Astrocyte of the hippocampus (primary cell): ENCODE results near the gene CDC26.

Experiments
- DNase-seq: peaks from one replicate; pipeline ENCODE4 v3.0.0; 2011; ENCODE audit warnings: low read depth, low spot score

The CDC26 gene

GRCh38 chr9:113238859-113239232 is 36.5 kb downstream of the CDC26 start:
- no peak for DNase-seq

DNA sequence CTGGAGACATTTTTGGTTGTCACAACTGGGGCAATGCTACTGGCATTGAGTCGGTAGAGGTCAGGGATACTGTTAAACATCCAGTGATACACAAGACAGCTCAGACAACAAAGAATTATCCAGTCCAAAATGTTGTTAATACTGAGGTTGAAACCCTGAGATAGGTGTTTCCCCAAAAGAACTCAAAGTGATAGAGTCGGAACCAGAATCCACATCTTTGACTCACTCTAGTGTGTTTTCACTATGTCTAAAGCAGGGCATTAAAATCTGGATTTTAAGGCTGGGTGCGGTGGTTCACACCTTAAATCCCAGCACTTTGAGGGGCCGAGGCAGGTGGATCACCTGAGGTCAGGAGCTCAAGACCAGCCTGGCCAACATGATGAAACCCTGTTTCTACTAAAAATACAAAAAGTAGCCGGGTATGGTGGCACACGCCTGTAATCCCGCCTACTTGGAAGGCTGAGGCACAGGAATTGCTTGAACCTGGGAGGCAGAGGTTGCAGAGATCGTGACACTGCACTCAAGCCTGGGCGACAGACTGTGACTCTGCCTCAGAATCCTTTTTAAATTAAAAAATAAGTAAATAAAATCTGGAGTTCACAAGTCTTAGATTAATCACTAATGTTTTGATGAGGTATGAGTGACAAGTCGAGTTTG is 37.0 kb downstream of the CDC26 start:
- no peak for DNase-seq

DNA sequence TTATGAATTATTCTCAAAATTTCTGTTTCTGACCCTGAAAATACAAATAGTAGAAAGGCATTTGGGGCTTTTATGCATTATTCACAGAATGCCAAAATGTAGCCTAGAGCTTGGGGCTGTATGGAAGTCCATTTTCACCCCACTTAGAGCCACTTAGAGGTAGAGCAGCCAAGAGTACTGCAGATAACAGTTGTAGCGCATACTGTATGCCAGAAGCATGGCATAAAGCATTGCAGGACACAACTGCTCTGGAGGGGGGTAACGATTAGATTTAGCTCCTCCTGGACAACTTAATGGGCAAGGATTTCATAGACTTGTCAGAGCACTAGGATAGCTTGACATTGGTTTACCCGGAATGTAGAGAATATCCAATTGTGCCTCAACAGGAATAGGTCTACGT is 38.3 kb downstream of the CDC26 start:
- DNase-seq = no peak

GRCh38 chr9:113235701-113236255 is 39.6 kb downstream of the CDC26 start:
- DNase-seq = peak; percentile 6

DNA sequence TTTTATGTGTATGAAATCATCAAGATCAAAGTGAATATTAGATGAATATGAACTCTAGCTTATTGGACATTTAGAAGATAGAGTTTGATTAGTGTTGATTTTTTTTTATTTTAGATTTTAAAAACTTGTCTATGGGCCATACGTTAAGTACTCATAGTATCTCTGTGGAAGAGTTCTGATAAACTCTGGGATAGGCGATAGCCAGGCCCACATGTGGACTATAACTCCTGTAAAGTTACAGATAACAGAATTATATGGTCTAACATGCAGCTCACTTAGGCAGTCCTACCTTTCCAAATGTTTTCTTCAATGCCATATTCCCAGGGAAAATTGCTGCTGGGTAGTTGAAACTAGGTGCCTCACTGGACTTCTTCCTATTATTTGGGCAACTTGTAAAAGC is 43.7 kb downstream of the CDC26 start:
- DNase-seq = no peak

DNA sequence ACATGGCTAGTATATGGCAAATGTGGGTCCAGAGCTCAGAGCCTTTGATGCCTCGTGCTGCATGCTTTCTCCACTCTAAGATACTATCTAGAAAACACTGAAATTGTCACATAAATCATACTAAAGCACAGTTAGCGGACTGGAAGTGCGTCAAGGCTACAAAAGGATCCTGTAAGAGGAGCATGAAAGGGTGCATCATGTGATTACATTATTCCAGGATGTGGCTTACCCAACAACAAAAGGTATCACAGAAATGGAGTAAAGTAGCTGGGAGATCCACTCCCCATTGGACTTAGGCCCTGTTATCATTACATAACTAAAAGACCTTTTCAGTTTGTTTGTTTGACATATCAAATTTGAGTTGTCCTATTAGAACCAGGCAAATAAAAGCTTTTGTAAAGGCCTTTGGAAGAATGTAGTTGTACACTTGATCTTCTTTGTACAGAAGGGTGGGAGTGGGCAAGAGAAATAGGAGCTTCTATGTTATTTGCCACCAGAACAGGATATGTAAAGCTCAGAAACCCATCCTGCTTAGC is 47.2 kb downstream of the CDC26 start:
- no peak for DNase-seq

GRCh38 chr9:113227436-113227835 is 47.9 kb downstream of the CDC26 start:
- no peak for DNase-seq

DNA sequence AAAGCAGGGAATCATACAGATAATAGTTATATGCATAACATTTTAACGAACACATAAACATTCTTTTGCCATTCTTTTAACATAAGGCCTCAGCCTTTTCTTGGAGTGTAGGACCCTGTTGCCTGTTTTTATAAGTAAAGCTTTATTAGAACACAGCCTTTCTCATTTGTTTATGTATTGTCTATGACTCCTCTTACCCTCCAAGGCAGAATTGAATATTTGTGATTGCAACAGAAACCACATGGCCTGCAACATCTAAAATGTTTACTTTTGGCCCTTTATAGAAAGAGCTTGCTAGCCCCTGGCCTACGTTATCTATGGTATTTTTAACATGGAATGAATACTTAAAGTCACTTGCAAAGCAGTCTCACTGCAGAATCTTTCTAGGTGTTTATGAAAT is 51.4 kb downstream of the CDC26 start:
- peak; percentile 11 for DNase-seq

- DNase-seq = peak; percentile 3
Observed at GRCh38 chr9:113222482-113222841, 52.9 kb downstream of the CDC26 start.

DNA sequence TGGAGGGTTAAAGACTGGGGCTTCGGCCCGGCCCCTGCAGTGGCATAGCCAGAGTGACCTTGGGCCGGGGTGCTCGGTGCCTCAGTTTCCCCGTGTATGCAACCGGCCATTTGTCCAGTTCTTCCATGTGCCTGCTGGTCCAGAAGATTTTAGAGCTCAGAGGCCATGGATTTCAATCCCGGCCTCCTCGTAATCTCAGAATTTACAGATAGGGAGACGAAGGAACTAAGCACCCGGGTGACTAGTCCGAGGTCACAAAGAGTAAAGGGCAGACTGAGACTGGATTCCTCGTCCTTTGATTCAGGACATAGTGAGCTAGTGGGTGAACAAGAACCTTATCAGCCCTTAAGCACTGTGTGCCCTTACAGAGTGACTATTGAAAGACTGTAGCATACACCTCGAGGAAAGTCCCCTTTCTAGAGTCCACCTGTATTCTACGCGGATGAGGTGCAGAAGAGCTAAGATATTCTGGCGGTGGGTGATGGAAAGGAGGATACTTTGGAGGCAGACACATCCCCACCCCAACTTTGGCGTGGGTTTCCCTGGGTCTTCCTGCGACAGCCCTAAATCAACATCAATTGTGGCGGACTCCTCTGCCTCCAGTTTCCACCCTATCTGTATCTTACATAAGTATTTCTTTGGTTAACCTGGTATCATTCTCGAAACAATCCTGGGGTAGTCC is 53.4 kb downstream of the CDC26 start:
- DNase-seq = peak; percentile 2

- DNase-seq = peak; percentile 100
Observed at GRCh38 chr9:113221003-113221799, 54.2 kb downstream of the CDC26 start, which contains the start of the genes FKBP15 and SLC31A1. Gene FKBP15, minus strand, starts transcription at chr9:113221277. Its CDS starts 34 bp downstream, at chr9:113221243. Gene SLC31A1, plus strand, starts transcription at chr9:113221544. Its CDS starts 34,605 bp downstream, at chr9:113256149.

GRCh38 chr9:113220467-113221002 is 54.8 kb downstream of the CDC26 start:
- DNase-seq = no peak

GRCh38 chr9:113219969-113220368 is 55.4 kb downstream of the CDC26 start:
- peak; percentile 53 for DNase-seq

DNA sequence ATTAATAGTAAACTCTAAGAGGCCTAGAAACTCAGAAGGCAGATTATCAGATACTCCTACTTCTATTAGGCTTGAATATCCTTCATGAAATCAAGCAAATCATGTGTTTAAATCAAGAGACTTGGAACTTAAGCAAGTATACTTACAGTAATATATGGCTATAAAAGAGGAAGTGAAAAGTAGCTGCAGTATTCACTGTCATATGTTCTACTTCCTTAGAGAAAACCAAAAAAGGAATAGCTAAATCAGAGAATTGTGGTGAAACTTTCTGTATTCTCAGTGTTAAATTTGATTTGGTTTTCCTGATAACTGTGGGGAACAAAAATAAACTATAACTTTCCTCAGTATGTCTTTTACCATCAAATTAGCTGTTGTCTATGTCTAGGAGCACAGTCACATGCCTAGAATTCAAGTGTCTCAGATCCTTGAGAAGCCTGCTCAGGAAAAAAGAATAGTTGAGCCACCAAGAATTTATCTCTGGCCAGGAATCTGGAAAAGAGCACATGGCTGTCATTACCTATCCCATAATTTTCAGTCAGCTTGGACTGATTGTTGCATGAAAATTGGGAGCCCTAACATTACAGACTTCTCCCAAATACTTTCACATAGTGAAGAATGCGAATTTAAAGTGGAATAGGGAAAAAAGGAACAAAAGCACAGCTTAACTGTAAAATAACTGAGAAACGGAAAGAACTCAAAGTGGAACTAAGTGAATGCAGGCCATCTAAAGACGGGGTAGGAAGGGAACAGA is 56.0 kb downstream of the CDC26 start:
- DNase-seq = no peak
